ENCODE results near the gene NTM. TPM values are rescaled to one million over a fixed set of nuclear protein-coding genes. Genes with fewer than 3 reads are reported as not detected.

The NTM gene
- total RNA-seq, 2 donors from 2014 or later: not detected

GRCh38 chr11:131888230-131888855, 517.9 kb downstream of the NTM start:
- ATAC-seq (ENCODE audit: insufficient number of reproducible peaks, low FRiP score, low read depth) (no peak), DNase-seq (ENCODE audit: low spot score) (no peak)
- Histone ChIP-seq H3K27ac (no peak overlapping the region), H3K36me3 (no peaks in the 10 kb centered on the region), H3K4me3 (no peak overlapping the region), H3K4me1 (ENCODE audit: control insufficient read depth in 1 of 2, low read depth in 2 of 2) (no peaks in the 10 kb centered on the region), H3K27me3 (replicated peaks; ENCODE audit: insufficient read depth) (no peaks in the 10 kb centered on the region), H3K9me3 (no peaks in the 10 kb centered on the region)
- TF ChIP-seq CTCF (IDR thresholded peaks at IDR 0.05): no peak

DNA sequence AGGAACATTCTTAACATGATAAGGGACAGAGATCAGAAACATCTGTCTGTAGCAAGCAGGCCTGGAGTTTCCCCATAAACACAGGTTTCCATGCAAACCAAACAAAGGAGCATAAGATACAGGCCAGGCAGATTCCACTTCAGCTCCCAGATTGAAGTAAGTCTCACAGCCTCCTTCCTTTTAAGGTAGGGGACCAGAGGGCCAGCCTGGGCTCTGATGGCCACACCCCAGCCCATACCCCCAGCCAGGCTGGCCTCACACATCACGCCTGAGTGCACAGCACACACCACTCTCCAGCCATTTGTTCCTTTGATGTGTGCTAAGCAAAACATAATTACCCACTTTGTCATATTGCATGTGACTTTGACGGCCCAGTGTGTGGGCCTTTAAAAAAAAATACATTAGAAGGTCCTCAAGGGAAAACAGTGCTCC, 518.7 kb downstream of the NTM start:
- DNase-seq (ENCODE audit: low spot score) (no peak), ATAC-seq (ENCODE audit: insufficient number of reproducible peaks, low FRiP score, low read depth) (no peak)
- no peak overlapping the region for H3K27ac ChIP-seq
- H3K36me3 ChIP-seq: no peaks in the 10 kb centered on the region
- no peaks in the 10 kb centered on the region for H3K4me1 ChIP-seq (ENCODE audit: control insufficient read depth in 1 of 2, low read depth in 2 of 2)
- TF ChIP-seq CTCF (IDR thresholded peaks at IDR 0.05): no peak
- H3K4me3 ChIP-seq: no peak overlapping the region
- no peaks in the 10 kb centered on the region for H3K27me3 ChIP-seq (replicated peaks; ENCODE audit: insufficient read depth)
- H3K9me3 ChIP-seq: no peaks in the 10 kb centered on the region

GRCh38 chr11:131889760-131890581, 519.6 kb downstream of the NTM start:
- Histone ChIP-seq H3K9me3 (no peaks in the 10 kb centered on the region), H3K27ac (no peak overlapping the region), H3K36me3 (no peaks in the 10 kb centered on the region), H3K4me3 (no peak overlapping the region), H3K27me3 (replicated peaks; ENCODE audit: insufficient read depth) (no peaks in the 10 kb centered on the region), H3K4me1 (ENCODE audit: control insufficient read depth in 1 of 2, low read depth in 2 of 2) (no peaks in the 10 kb centered on the region)
- no peak for DNase-seq (ENCODE audit: low spot score)
- no peak for ATAC-seq (ENCODE audit: insufficient number of reproducible peaks, low FRiP score, low read depth)
- no peak for TF ChIP-seq CTCF (IDR thresholded peaks at IDR 0.05)

- no peaks in the 10 kb centered on the region for H3K9me3 ChIP-seq
- no peak overlapping the region for H3K27ac ChIP-seq
- no peaks in the 10 kb centered on the region for H3K27me3 ChIP-seq (replicated peaks; ENCODE audit: insufficient read depth)
- H3K36me3 ChIP-seq: no peaks in the 10 kb centered on the region
- DNase-seq (ENCODE audit: low spot score) (no peak), ATAC-seq (ENCODE audit: insufficient number of reproducible peaks, low FRiP score, low read depth) (no peak)
- no peak for TF ChIP-seq CTCF (IDR thresholded peaks at IDR 0.05)
- no peak overlapping the region for H3K4me3 ChIP-seq
- no peaks in the 10 kb centered on the region for H3K4me1 ChIP-seq (ENCODE audit: control insufficient read depth in 1 of 2, low read depth in 2 of 2)
Observed at GRCh38 chr11:131893103-131893890, 522.9 kb downstream of the NTM start.

- ATAC-seq (ENCODE audit: insufficient number of reproducible peaks, low FRiP score, low read depth): no peak
- no peaks in the 10 kb centered on the region for H3K36me3 ChIP-seq
- H3K4me3 ChIP-seq: no peak overlapping the region
- H3K4me1 ChIP-seq (ENCODE audit: control insufficient read depth in 1 of 2, low read depth in 2 of 2): no peaks in the 10 kb centered on the region
- no peaks in the 10 kb centered on the region for H3K9me3 ChIP-seq
- no peak for DNase-seq (ENCODE audit: low spot score)
- TF ChIP-seq CTCF (IDR thresholded peaks at IDR 0.05): no peak
- no peaks in the 10 kb centered on the region for H3K27me3 ChIP-seq (replicated peaks; ENCODE audit: insufficient read depth)
- H3K27ac ChIP-seq: no peak overlapping the region
Observed at GRCh38 chr11:131893988-131894387, 523.6 kb downstream of the NTM start.
